Muscle layer of colon (tissue), 2 donors: ENCODE data around the gene NSUN7.

Experiments used
- H3K27ac ChIP-seq: one replicate; pipeline ENCODE4 v1.7.0; 2013; ENCODE audit warnings: low read depth, mild to moderate bottlenecking, low read length, moderate library complexity
- H3K27me3 ChIP-seq, 2 donors: one replicate each; pipeline ENCODE4 v1.7.0; 2013; ENCODE audit warnings: low read length in 2 of 2, mild to moderate bottlenecking in 2 of 2; ENCODE audit not compliant: insufficient read depth in 2 of 2, control insufficient read depth in 1 of 2
- H3K36me3 ChIP-seq: one replicate; pipeline ENCODE4 v1.7.0; 2013; ENCODE audit warnings: mild to moderate bottlenecking, low read length; ENCODE audit not compliant: insufficient read depth
- H3K4me1 ChIP-seq: one replicate; pipeline ENCODE4 v1.7.0; 2013; ENCODE audit warnings: mild to moderate bottlenecking, low read length; ENCODE audit not compliant: insufficient read depth
- H3K4me3 ChIP-seq, 2 donors: one replicate each; pipeline ENCODE4 v1.7.0; 2013; ENCODE audit warnings: low read length in 2 of 2, low read depth in 1 of 2, mild to moderate bottlenecking in 1 of 2, moderate library complexity in 1 of 2
- H3K9ac ChIP-seq: one replicate; pipeline ENCODE4 v1.7.0; 2013; ENCODE audit warnings: low read length
- H3K9me3 ChIP-seq: one replicate; pipeline ENCODE4 v1.7.0; 2013; ENCODE audit warnings: mild to moderate bottlenecking, low read length
- donor health status: abdominal sarcoma.
- donor health status: Adenocarcinoma of cecum.

Gene NSUN7

DNA sequence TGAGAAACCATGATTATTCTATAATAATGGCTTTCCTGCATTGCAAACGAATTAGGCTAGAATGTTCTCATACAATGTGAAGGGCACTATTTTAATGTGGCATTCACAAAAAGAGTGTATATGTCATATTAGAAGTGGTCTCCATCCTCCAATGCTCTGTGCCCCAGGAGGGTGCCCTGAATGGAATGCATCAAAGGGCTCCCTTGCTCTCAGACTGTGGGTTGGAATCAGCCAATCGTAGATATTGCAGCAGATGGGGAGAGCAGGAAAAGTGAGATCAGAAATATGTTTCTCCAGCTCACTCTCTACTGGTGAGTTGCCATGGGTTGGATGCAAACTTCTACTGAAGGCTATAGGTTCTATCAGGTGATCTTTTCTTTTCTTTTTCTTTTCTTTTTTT is 11.9 kb upstream of the NSUN7 start:
- no peak overlapping the region for H3K9ac ChIP-seq
- no peaks in the 10 kb centered on the region for H3K9me3 ChIP-seq
- no peak overlapping the region for H3K27ac ChIP-seq
- H3K4me1 ChIP-seq, result no peaks in the 10 kb centered on the region
- no peaks in the 10 kb centered on the region for H3K36me3 ChIP-seq
- H3K4me3 ChIP-seq, result no peak overlapping the region
- no peaks in the 10 kb centered on the region for H3K27me3 ChIP-seq

DNA sequence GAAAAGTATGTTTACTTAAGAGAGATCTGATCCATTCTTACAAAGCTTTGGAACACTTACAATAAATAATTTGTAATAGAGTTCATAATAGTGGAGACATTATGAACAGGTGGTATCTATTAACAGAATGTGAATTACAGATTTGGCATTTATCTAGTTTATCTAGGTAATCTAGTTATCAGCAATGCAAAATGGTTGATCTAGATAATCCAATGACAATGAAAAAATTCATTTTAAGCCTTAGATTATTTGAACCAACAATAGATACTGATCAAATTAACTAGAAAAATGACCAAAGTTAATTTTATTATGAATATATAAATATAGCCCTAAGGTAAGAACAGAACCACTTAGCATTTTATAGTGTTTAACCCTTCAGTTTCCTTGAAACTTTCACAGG is 10.4 kb upstream of the NSUN7 start:
- Histone ChIP-seq H3K27me3 (no peaks in the 10 kb centered on the region), H3K4me3 (no peak overlapping the region), H3K9me3 (no peaks in the 10 kb centered on the region), H3K36me3 (no peaks in the 10 kb centered on the region), H3K27ac (no peak overlapping the region), H3K4me1 (no peaks in the 10 kb centered on the region), H3K9ac (no peak overlapping the region)

DNA sequence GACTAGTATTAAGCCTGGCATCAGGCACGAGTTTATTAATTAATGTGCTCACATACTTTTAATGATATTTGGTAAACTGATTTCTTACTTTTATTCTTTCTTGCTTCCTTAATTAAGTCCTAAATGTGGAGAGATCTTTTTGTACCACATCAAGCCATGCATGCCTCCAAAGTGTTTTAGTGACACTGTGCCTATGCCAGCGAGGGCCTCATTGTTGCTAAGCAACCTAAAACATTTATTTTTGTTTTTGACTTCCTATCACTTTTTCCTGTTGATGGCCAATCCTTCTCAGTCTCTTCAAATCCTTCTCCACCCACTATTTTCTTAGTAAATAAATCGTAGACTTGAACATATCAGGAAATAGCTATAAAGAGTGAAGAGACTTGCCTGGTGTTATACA is 5.5 kb upstream of the NSUN7 start:
- H3K27ac ChIP-seq, result no peak overlapping the region
- H3K9ac ChIP-seq, result no peak overlapping the region
- H3K4me1 ChIP-seq, result no peaks in the 10 kb centered on the region
- H3K9me3 ChIP-seq, result no peaks in the 10 kb centered on the region
- H3K4me3 ChIP-seq, result no peak overlapping the region
- no peaks in the 10 kb centered on the region for H3K36me3 ChIP-seq
- H3K27me3 ChIP-seq, result no peaks in the 10 kb centered on the region

DNA sequence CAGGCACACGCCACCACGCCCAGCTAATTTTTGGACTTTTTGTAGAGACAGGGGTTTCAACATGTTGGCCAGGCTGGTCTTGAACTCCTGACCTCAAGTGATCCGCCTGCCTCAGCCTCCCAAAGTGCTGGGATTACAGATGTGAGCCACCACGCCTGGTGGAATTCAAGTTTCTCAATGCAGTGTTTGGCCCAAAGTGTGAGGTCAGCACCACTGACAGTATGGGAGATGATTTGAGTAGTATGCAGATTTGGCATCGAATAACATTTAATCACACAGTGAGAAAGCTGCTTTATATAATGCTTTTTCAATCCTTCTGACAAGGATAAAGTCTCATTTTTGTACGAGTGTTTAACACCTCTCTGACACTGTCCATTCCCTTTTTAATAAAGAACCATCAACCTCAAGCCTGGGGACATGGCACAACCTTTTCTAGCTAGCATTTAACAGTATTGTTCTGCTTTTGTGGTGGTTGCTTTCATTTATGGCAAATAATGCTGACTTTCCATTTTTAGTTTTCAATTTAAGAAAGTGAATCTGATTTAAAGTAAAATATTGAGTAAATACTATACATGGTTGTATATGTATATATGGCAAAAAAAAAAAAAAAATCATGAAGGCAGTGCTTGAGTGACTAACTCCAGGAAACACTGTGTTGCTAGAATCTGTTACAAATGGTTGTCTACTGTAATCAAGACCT is 4.3 kb upstream of the NSUN7 start:
- H3K9ac ChIP-seq, result no peak overlapping the region
- H3K27ac ChIP-seq, result no peak overlapping the region
- peaks cover 0 to 5% of the 10 kb centered on the region in 2 donors for H3K27me3 ChIP-seq
- no peaks in the 10 kb centered on the region for H3K9me3 ChIP-seq
- H3K36me3 ChIP-seq, result no peaks in the 10 kb centered on the region
- H3K4me3 ChIP-seq, result no peak overlapping the region
- H3K4me1 ChIP-seq, result no peaks in the 10 kb centered on the region

DNA sequence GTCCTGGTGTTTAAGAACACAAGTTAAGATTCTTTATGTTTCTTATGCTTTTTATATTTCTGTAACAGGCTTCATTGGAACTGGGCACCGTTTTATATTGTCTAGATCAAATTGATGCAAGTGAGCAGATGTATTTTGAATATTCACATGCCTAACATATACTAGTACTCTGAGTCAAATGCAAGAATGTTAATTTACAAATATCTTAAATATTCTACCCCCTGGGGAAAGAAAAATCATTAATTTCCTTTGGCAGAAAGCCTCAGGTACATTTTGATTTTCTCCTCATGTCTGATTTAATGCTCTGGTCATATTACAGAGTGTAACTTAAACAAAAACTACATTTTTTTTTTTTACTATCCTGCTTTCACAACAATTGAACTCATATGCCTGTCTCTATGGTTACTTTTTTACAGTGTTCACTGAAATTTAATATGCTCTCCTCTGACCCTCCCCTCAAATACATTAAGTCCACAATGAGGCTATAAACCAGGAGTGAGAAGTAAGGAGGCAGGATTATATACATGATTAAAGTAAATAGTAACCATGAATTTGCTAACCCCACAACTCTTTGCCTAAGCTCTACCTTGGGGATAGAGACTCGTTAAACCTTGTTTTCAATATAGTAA is 2.4 kb upstream of the NSUN7 start:
- no peak overlapping the region for H3K9ac ChIP-seq
- H3K27me3 ChIP-seq, result peaks cover 0 to 5% of the 10 kb centered on the region in 2 donors
- no peak overlapping the region for H3K4me3 ChIP-seq
- H3K9me3 ChIP-seq, result no peaks in the 10 kb centered on the region
- no peaks in the 10 kb centered on the region for H3K36me3 ChIP-seq
- no peaks in the 10 kb centered on the region for H3K4me1 ChIP-seq
- H3K27ac ChIP-seq, result no peak overlapping the region

DNA sequence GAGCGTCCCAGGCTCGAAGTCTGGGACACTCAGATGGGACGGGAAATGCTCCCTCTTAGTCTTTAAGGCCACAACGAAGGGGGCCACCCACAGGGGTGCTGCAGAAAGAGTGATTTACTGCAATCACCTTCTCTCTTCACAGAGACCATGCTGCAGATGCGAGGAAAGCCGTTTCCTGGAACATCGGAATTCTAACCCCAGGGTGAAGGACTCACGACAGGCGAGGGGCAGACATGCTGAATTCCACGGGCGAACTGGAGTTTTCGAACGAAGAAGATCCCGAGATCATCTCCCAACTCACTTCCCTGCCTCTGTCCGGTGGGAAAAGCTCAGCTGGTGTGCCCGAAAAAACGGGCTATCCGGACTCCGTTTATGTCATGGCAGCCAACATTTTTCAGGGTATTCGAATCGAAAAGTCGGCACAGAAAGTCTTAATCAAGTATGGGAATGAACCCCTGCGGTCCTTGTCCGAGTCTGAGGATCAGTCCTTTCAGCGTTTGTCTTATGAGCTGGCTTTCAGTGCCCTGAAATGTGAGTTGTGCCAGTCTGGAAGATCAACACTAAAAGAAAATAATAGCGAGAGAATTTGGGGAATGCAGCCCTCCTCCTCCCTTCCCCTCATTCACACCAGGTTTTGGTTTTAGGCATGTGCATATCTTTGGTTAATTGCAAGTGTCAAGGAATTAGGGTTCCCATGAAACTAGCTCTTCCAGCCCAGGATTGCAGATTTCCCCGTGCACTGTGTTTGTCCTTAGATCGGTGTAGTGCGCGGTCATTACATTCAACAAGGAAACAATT is 905 bp downstream of the NSUN7 start:
- H3K4me3 ChIP-seq, result peak overlapping the region; percentile 61 to 74
- H3K4me1 ChIP-seq, result no peaks in the 10 kb centered on the region
- H3K27ac ChIP-seq, result peak overlapping the region; percentile 42
- H3K9ac ChIP-seq, result no peak overlapping the region
- no peaks in the 10 kb centered on the region for H3K36me3 ChIP-seq
- no peaks in the 10 kb centered on the region for H3K9me3 ChIP-seq
- H3K27me3 ChIP-seq, result peaks cover 0 to 5% of the 10 kb centered on the region in 2 donors

DNA sequence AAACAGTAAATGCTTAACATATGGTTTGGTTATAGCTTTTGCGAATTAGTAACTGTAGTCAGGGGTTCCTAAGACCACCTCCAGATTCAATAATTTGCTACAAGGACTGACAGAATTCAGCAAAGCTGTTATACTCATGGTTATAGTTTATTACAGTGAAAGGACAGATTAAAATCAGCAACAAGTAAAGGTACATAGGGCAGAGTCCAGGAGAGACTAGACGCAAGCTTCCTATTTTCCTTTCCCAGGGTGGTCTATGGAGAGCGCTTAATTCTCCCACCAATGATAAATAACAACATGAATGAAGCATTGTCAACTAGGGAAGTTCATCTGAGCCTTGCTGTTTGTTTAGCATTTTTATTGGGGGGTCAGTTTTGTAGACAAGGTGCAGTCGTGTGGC is 5.9 kb downstream of the NSUN7 start:
- no peak overlapping the region for H3K27ac ChIP-seq
- H3K4me3 ChIP-seq, result no peak overlapping the region
- H3K27me3 ChIP-seq, result no peaks in the 10 kb centered on the region
- no peaks in the 10 kb centered on the region for H3K9me3 ChIP-seq
- no peak overlapping the region for H3K9ac ChIP-seq
- no peaks in the 10 kb centered on the region for H3K4me1 ChIP-seq
- no peaks in the 10 kb centered on the region for H3K36me3 ChIP-seq

DNA sequence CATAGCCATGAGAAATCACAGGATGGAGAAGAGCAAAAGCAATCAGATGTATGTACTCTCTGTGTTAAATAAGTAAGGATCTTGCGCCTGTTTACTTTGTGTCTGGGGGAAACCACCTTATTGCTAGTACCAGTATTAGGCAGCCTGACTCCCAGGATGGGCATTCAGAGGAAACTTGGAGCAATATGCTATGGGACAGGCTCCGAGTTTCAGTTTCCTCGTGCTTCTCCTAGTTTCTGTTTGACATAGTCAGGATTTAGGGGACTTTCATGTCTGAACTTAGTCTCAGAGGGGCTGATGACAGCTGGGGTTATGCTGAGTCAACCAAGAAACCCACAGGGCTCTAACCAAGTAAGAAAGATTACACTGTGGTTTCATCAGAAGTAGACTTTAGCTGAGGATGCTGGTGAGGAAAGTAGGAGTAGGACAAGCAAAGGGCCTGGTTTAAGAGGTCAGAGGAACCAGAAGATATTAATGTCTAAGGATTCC is 13.5 kb downstream of the NSUN7 start:
- Histone ChIP-seq H3K4me1 (no peaks in the 10 kb centered on the region), H3K27ac (no peak overlapping the region), H3K36me3 (no peaks in the 10 kb centered on the region), H3K4me3 (no peak overlapping the region), H3K27me3 (no peaks in the 10 kb centered on the region), H3K9ac (no peak overlapping the region), H3K9me3 (no peaks in the 10 kb centered on the region)

DNA sequence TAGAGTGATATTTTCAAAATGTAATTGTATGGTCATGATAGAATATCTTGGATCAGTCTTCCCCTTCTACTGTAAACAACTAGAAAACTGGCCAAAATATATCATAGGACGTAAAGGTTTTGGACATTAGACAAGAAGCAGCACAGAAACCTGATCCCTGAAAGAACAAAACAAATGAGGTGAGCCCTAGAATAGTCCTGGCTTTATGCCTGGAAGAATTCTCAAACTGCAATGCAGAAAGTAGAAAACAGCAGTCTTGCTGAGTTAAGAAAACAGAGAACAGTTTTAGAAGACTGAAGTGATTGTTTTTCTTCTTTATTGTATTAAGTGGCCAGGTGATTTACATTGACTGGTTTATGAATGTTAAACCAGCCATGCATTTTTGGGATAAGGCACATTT is 19.5 kb downstream of the NSUN7 start:
- Histone ChIP-seq H3K4me3 (no peak overlapping the region), H3K9ac (no peak overlapping the region), H3K36me3 (no peaks in the 10 kb centered on the region), H3K4me1 (peaks cover 4% of the 10 kb centered on the region), H3K27me3 (no peaks in the 10 kb centered on the region), H3K9me3 (no peaks in the 10 kb centered on the region), H3K27ac (no peak overlapping the region)

DNA sequence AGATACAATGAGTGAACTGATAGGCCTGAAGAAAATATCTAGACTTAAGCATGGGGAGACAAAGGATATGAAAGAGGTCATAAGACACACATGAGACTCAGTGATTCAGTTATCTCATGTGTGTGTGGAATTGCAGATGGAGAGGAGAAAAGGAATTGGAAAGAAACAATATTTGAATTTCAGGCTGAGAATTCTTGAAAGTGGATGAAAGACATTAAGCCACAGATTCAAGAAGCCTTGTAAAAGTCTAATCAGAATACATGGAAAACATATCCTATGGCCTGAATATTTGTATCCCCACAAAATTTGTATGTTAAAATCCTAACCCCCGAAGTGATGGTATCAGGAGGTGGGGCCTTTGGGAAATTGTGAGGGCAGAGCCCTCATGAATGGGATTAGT is 28.3 kb downstream of the NSUN7 start:
- Histone ChIP-seq H3K9me3 (no peaks in the 10 kb centered on the region), H3K4me1 (no peaks in the 10 kb centered on the region), H3K36me3 (no peaks in the 10 kb centered on the region), H3K4me3 (no peak overlapping the region), H3K9ac (no peak overlapping the region), H3K27ac (no peak overlapping the region), H3K27me3 (no peaks in the 10 kb centered on the region)

DNA sequence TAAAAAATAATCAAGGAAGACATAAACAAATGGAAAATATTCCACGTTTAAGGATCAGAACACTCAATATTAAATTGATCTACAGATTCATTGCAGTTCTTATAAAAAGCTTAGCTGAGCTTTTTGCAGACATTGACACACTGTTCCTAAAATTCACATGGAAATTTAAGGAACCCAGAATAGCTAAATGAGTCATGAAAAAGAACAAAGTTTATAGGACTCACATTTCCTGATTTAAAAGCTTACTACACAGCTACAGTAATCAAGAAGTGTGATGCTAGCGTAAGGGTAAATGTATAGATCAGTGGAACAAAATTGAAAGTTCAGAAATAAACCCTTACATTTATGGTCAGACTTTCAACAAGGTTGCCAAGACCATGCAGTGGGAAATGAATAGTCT is 33.1 kb downstream of the NSUN7 start:
- no peaks in the 10 kb centered on the region for H3K9me3 ChIP-seq
- H3K27me3 ChIP-seq, result no peaks in the 10 kb centered on the region
- no peaks in the 10 kb centered on the region for H3K36me3 ChIP-seq
- H3K27ac ChIP-seq, result no peak overlapping the region
- H3K4me3 ChIP-seq, result no peak overlapping the region
- no peak overlapping the region for H3K9ac ChIP-seq
- H3K4me1 ChIP-seq, result no peaks in the 10 kb centered on the region
